Measurements from ENCODE around the gene GARIN3. TPM values are rescaled to one million over a fixed set of nuclear protein-coding genes. Genes with fewer than 3 reads are reported as not detected.

GARIN3 gene
- total RNA-seq, 1 experiment from 2014 or later, result not detected

DNA sequence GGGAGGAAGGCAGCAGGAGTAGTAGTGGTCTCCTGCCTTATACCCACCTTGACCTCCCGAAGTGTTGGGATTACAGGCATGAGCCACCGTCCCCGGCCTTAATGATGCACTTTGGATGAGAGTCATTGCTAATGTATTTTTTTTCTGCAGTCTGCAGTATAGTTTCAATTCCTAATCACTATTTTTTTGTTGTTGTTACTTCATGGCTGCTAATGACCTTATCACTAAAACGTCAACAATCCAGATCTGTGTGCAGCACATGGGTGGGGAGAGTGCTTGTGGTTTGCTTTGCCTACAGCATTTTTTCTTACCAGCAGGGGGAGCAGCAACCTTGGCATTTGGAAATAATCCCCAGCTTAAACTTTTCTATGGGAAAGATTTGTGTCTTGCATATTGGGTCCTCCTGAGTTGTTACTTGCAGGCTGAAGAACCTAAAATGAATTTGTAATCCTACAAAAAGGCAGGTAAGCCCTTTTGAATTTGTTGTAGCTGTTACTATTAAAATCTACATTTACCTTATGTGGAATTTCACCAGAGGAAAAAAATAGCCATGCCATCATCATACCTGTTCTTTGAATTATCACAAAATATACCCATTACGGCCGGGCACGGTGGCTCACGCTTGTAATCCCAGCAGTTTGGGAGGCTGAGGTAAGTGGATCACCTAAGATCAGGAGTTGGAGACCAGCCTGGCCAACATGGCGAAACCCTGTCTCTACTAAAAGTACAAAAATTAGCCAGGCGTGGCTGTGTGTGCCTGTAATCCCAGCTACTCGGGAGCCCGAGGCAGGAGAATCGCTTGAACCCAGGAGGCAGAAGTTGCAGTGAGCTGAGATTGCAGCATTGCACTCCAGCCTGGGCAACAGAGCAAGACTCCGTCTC lies 17.1 kb downstream of the GARIN3 start:
- DNase-seq (ENCODE audit: low read depth), result peak; percentile 61

- peak; percentile 21 for DNase-seq (ENCODE audit: low read depth)
These were observed 22.7 kb downstream of the GARIN3 start for GRCh38 chr5:157143127-157143971.

- peak; percentile 99 for DNase-seq (ENCODE audit: low read depth)
These were observed 23.5 kb downstream of the GARIN3 start, which contains the start of gene MED7 for GRCh38 chr5:157142317-157143126. Gene MED7 (minus strand): TSS chr5:157142865. CDS start chr5:157139431, 3,434 bp downstream.

GRCh38 chr5:157137691-157138090 lies 28.4 kb downstream of the GARIN3 start:
- no peak for DNase-seq (ENCODE audit: low read depth)

DNA sequence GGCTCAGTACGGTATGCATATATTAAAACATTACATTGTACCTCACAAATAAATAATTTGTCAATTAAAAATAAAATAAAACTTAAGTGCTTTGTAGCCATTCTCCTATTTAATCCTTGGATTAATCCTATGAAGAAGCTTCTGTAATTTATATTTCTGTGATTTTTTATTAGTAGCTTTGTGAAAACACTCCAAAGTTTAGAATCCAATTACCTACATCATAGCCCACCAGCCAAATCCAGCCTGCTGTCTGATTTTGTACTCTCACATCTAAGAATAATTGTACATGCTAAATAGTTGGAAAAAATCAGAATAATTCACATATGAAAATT lies 33.8 kb downstream of the GARIN3 start:
- no peak for DNase-seq (ENCODE audit: low read depth)

GRCh38 chr5:157130925-157131324 lies 35.1 kb downstream of the GARIN3 start:
- DNase-seq (ENCODE audit: low read depth), result no peak

DNA sequence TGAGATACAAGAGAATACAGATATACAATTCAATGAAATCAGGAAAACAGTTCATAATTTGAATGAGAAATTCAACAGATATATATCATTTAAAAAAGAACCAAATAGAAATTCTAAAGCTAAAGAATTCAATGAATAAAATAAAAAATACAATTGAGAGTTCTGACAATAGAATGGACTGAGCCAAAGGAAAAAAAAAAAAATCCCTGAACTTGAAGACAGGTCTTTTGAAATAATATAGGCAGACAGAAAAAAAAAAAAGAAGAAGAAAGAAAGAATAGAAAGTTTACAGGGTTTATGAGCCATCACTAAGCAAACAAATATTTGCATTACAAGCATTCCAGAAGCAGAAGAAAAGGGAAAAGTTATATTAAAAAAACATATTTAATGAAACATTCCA lies 44.4 kb downstream of the GARIN3 start:
- DNase-seq (ENCODE audit: low read depth), result no peak

DNA sequence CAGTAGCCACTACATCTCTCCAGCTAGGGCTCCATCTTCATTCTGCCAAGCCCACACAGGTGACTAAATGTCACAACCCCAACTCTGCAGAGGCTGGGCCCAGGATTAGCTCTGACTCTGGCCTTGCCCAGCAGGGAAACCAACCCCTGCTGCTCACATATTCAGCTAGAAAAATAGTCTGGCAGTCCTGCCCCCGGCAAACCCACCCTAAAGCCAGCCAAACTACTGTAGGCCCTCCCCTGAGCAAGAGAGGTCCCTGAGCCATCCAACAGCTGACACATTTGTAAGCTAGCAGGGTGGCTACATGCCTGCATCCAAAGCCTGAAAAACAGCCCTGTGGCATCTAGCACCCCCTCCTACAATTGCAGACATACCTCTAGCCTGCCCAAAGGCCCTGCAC lies 46.0 kb downstream of the GARIN3 start:
- DNase-seq (ENCODE audit: low read depth), result no peak

- DNase-seq (ENCODE audit: low read depth), result no peak
These were observed 49.5 kb downstream of the GARIN3 start for GRCh38 chr5:157116483-157116954.

- no peak for DNase-seq (ENCODE audit: low read depth)
These were observed 50.6 kb downstream of the GARIN3 start for GRCh38 chr5:157115502-157115901.

GRCh38 chr5:157115012-157115411 lies 51.1 kb downstream of the GARIN3 start:
- DNase-seq (ENCODE audit: low read depth), result no peak

DNA sequence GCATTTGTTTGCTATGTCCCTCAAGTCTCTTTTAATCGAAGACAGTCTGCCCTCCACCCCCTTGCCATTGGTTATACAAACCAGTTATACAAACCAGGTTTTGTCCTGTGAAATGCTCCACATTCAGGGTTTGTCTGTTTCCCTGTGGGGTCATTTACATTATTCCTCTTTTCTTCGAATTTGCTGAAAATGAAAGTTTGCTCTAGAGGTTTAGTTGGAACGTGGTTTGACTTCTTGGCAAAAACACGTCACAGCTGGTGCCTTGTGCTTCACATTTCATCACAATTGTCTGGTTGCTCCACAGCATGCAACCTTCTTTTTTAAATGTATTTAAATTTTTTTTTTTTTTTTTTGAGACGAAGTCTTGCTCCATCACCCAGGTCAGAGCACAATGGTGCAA lies 53.1 kb downstream of the GARIN3 start:
- no peak for DNase-seq (ENCODE audit: low read depth)

Other genes starting within 250 kb of the GARIN3 start
- gene TIMD4, start 203.0 kb downstream of the GARIN3 start, total RNA-seq (2014; rRNA removed), result not detected in 2 replicates
- gene HAVCR1, start 107.1 kb downstream of the GARIN3 start, total RNA-seq (2014; rRNA removed), result not detected in 2 replicates
- gene HAVCR2, start 57.2 kb downstream of the GARIN3 start, total RNA-seq (2014; rRNA removed), result 0.06 and 0.17 TPM in 2 replicates
- 11.5 and 13.0 TPM in 2 replicates for gene MED7, start 23.4 kb downstream of the GARIN3 start, total RNA-seq (2014; rRNA removed)
- gene ITK, start 14.6 kb upstream of the GARIN3 start, total RNA-seq (2014; rRNA removed), result 0.06 TPM in 1 of 2 replicates, not detected in the other
- 6.1 and 9.9 TPM in 2 replicates for gene CYFIP2, start 99.9 kb upstream of the GARIN3 start, total RNA-seq (2014; rRNA removed)

All from LHCN-M2 (cell line).